ENCODE results near the gene IFT88. TPM values are rescaled to one million over a fixed set of nuclear protein-coding genes. Genes with fewer than 3 reads are reported as not detected.

IFT88 gene
- total and polyA plus RNA-seq, 2 of the 4 experiments (the other 2 are of a cell fraction): 5.5 to 8.6 TPM

DNA sequence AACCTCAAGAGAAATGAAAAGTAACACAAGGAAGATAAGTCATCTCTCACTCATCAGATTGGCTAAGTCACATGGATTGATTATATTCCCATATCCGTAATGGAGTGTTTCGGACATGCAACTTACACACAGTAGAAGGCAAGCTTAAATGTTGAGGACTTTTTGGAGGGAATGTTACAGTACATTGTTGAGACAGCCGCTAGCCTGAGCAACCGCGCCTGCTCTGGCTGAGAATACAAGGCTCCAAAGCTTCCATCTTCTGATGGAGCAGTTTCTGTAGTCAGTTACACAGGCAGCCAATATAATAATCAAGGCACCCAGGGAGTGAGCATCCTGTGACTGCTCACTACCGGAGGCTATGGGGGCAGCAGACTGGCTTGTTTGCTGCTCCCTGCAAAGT, 40.3 kb upstream of the IFT88 start:
- Histone ChIP-seq H3K27me3 (ENCODE audit: control insufficient read depth, insufficient read depth, low read length) (no peaks in the 10 kb centered on the region), H4K91ac (ENCODE audit: insufficient read depth, low read depth, low read length) (no peak overlapping the region), H3K14ac (replicated peaks; ENCODE audit: low read depth, low read length) (no peak overlapping the region), H3K4me3 (ENCODE audit: insufficient read depth, low read depth, low read length) (peak overlapping the region; percentile 28; the same call in 1 of the 2 replicates), H2BK120ac (ENCODE audit: low read depth, low read length) (0 out of 2 replicates have a peak overlapping the region, but pooled peaks have one; percentile 5), H2AK5ac (ENCODE audit: low read depth, low read length) (no peak overlapping the region), H2AK9ac (replicated peaks; ENCODE audit: low read depth, low read length, poor library complexity) (no peak overlapping the region), H2BK15ac (ENCODE audit: low read depth, low read length) (no peak overlapping the region), H3K9ac (ENCODE audit: low read depth, low read length) (no peak overlapping the region; the same call in 1 of the 2 replicates), H4K5ac (ENCODE audit: low read depth, low read length) (peak overlapping the region; percentile 15; the same call in 1 of the 2 replicates), H2BK20ac (ENCODE audit: low read depth, low read length) (no peak overlapping the region), H4K20me1 (ENCODE audit: insufficient read depth, low read length) (no peaks in the 10 kb centered on the region), H2BK5ac (ENCODE audit: low read depth, low read length, poor library complexity, severe bottlenecking) (peak overlapping the region; percentile 5), H3K56ac (ENCODE audit: extremely low read depth, insufficient read depth, low read length) (no peak overlapping the region), H3K4me2 (ENCODE audit: low read depth, low read length) (peak overlapping the region; percentile 99), H4K8ac (ENCODE audit: low read depth in 2 of 2, low read length in 2 of 2) (peak overlapping the region; percentile 10 to 41; a peak in 2 of 4 replicates), H3K4ac (ENCODE audit: low read depth, low read length) (peak overlapping the region; percentile 14), H3K79me1 (ENCODE audit: low read depth in 1 of 2, low read length in 2 of 2) (peaks cover 10 to 18% of the 10 kb centered on the region in 2 experiments), H3K9me1 (ENCODE audit: insufficient read depth, low read length) (peaks cover 3% of the 10 kb centered on the region; the same call in 1 of the 2 replicates), H3K4me1 (ENCODE audit: control insufficient read depth, insufficient read depth, low read length) (0 out of 2 replicates have a peak, but pooled peaks cover 2% of the 10 kb centered on the region), H3K23ac (ENCODE audit: low read depth, low read length) (0 out of 2 replicates have a peak overlapping the region, but pooled peaks have one; percentile 3), H2AFZ (replicated peaks; ENCODE audit: low read length, poor library complexity) (peak overlapping the region; percentile 70), H3K36me3 (ENCODE audit: control insufficient read depth, insufficient read depth, low read length) (no peaks in the 10 kb centered on the region), H3K18ac (ENCODE audit: low read depth, low read length) (no peak overlapping the region; the same call in 1 of the 2 replicates), H3K9me3 (ENCODE audit: control insufficient read depth, insufficient read depth, low read length) (no peaks in the 10 kb centered on the region), H3K27ac (ENCODE audit: insufficient read depth, low read length) (no peak overlapping the region; the same call in 1 of the 2 replicates)
- CTCF ChIA-PET: no interaction called here
- POLR2A ChIA-PET (ENCODE audit: unreplicated experiment): no interaction called here
- intact Hi-C loops (cut with micrococcal nuclease) (loop anchor here (1.0 to 5.0 kb wide), 2 partner anchors 41 to 161 kb away; partner anchors contain the start of gene IFT88), in situ Hi-C loops (cut with MboI; ENCODE audit: low sequenced_read_pairs) (no loop called here), dilution Hi-C loops (cut with HindIII; ENCODE audit: low sequenced_read_pairs, unreplicated experiment) (no loop called here)
- TF ChIP-seq CHD1 (IDR thresholded peaks at IDR 0.05; ENCODE audit: low read depth, low read length) (no peak), SMC3 (IDR thresholded peaks at IDR 0.05; ENCODE audit: low read depth, low read length) (no peak), RAD21 (IDR thresholded peaks at IDR 0.05; ENCODE audit: low read length) (no peak), RCOR1 (IDR thresholded peaks at IDR 0.05; ENCODE audit: insufficient replicate concordance, low read length) (no peak), NFE2L2 (IDR thresholded peaks at IDR 0.05; ENCODE audit: low read depth, low read length) (no peak), MAZ (IDR thresholded peaks at IDR 0.05; ENCODE audit: borderline replicate concordance, low read depth, low read length) (no peak), CEBPB (IDR thresholded peaks at IDR 0.05; ENCODE audit: low read depth, low read length) (no peak), POLR2A (IDR thresholded peaks at IDR 0.05; ENCODE audit: low read depth, low read length) (no peak), MAFK (IDR thresholded peaks at IDR 0.05; ENCODE audit: low read depth, low read length) (no peak), RFX5 (IDR thresholded peaks at IDR 0.05; ENCODE audit: low read depth, low read length) (no peak), BHLHE40 (IDR thresholded peaks at IDR 0.05; ENCODE audit: low read depth, low read length) (no peak), MXI1 (IDR thresholded peaks at IDR 0.05; ENCODE audit: borderline replicate concordance, low read depth, low read length) (no peak), FOS (IDR thresholded peaks at IDR 0.05; ENCODE audit: low read depth, low read length) (no peak)
- TF ChIP-seq, protein P1, sequence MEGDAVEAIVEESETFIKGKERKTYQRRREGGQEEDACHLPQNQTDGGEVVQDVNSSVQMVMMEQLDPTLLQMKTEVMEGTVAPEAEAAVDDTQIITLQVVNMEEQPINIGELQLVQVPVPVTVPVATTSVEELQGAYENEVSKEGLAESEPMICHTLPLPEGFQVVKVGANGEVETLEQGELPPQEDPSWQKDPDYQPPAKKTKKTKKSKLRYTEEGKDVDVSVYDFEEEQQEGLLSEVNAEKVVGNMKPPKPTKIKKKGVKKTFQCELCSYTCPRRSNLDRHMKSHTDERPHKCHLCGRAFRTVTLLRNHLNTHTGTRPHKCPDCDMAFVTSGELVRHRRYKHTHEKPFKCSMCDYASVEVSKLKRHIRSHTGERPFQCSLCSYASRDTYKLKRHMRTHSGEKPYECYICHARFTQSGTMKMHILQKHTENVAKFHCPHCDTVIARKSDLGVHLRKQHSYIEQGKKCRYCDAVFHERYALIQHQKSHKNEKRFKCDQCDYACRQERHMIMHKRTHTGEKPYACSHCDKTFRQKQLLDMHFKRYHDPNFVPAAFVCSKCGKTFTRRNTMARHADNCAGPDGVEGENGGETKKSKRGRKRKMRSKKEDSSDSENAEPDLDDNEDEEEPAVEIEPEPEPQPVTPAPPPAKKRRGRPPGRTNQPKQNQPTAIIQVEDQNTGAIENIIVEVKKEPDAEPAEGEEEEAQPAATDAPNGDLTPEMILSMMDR (conservative IDR thresholded peaks at IDR 0.05; ENCODE audit: low read depth, low read length): no peak
- TF ChIP-seq, protein P2, sequence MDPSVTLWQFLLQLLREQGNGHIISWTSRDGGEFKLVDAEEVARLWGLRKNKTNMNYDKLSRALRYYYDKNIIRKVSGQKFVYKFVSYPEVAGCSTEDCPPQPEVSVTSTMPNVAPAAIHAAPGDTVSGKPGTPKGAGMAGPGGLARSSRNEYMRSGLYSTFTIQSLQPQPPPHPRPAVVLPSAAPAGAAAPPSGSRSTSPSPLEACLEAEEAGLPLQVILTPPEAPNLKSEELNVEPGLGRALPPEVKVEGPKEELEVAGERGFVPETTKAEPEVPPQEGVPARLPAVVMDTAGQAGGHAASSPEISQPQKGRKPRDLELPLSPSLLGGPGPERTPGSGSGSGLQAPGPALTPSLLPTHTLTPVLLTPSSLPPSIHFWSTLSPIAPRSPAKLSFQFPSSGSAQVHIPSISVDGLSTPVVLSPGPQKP (IDR thresholded peaks at IDR 0.05; ENCODE audit: borderline replicate concordance, low read depth, low read length): no peak
- TF ChIP-seq, protein P3, sequence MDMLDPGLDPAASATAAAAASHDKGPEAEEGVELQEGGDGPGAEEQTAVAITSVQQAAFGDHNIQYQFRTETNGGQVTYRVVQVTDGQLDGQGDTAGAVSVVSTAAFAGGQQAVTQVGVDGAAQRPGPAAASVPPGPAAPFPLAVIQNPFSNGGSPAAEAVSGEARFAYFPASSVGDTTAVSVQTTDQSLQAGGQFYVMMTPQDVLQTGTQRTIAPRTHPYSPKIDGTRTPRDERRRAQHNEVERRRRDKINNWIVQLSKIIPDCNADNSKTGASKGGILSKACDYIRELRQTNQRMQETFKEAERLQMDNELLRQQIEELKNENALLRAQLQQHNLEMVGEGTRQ (IDR thresholded peaks at IDR 0.05; ENCODE audit: low read depth, low read length): no peak
- WGBS, 2 experiments (ENCODE audit: extremely low coverage in 2 of 2, insufficient read length in 1 of 2): no CpG with 5 or more reads among the region's 6 CpGs
- no peak for ATAC-seq (ENCODE audit: low read depth)
- no TSS peak for BruUV-seq (replicated peaks)
- peak; percentile 19 for DNase-seq

Measured in IMR-90 (cell line).